Caco-2 (cell line): ENCODE measurements around the gene DDX27. TPM values are rescaled to one million over a fixed set of nuclear protein-coding genes. Genes with fewer than 3 reads are reported as not detected.

Source experiments
- BruUV-seq: library from RNA; stranded (reverse); fragments of 400-500 nt; replicated peaks from 2 replicates; lab custom pipeline; 2021; lab: Mats Ljungman, UMichigan
- CTCF ChIA-PET: fragments of 300-600 bp; sonication (Branson Sonifier 250); formaldehyde crosslinking; loops from one replicate; lab custom pipeline; 2022; ENCODE audit warnings: antibody characterized with exemption; lab: Charles Lee
- POLR2A ChIA-PET: fragments of 300-600 bp; sonication (Branson Sonifier 250); formaldehyde crosslinking; loops from one replicate; lab custom pipeline; 2022; ENCODE audit warnings: antibody characterized with exemption; lab: Charles Lee
- DNase-seq, 2 experiments: peaks; one replicate each; pipeline versions ENCODE4 v3.0.0 to v3.0.0-alpha.2; 2020 to 2022
- H3K27me3 ChIP-seq: replicated peaks from 2 replicates; pipeline ENCODE4 v1.6.0; 2011; ENCODE audit warnings: low read length; ENCODE audit not compliant: control insufficient read depth, insufficient read depth
- H3K36me3 ChIP-seq: 2 replicates; pipeline ENCODE4 v1.5.1; 2011; ENCODE audit warnings: low read length; ENCODE audit not compliant: control insufficient read depth, insufficient read depth
- H3K4me1 ChIP-seq: fragments of 250-450 bp; sonication (Bioruptor Pico); 2 replicates; pipeline ENCODE4 v1.5.1; 2020; ENCODE audit warnings: mild to moderate bottlenecking
- H3K4me3 ChIP-seq: 2 replicates; pipeline ENCODE4 v1.5.1; 2011; ENCODE audit warnings: low read depth, mild to moderate bottlenecking, control low read depth, low read length
- H3K9me3 ChIP-seq: fragments of 250-450 bp; sonication (Bioruptor Pico); 2 replicates; pipeline ENCODE4 v1.5.1; 2020; ENCODE audit warnings: mild to moderate bottlenecking, moderate library complexity
- H3K27ac Mint-ChIP-seq: one replicate; pipeline ENCODE4 v1.8.0; 2022; ENCODE audit warnings: mixed read lengths; ENCODE audit not compliant: unreplicated experiment
- H3K27me3 Mint-ChIP-seq: one replicate; pipeline ENCODE4 v1.8.0; 2022; ENCODE audit warnings: mixed read lengths; ENCODE audit not compliant: insufficient read depth, unreplicated experiment
- H3K36me3 Mint-ChIP-seq: one replicate; pipeline ENCODE4 v1.8.0; 2022; ENCODE audit warnings: mild to moderate bottlenecking, mixed read lengths; ENCODE audit not compliant: insufficient read depth, unreplicated experiment
- H3K4me1 Mint-ChIP-seq: one replicate; pipeline ENCODE4 v1.8.0; 2022; ENCODE audit warnings: low read depth, mixed read lengths; ENCODE audit not compliant: unreplicated experiment
- H3K4me3 Mint-ChIP-seq: one replicate; pipeline ENCODE4 v1.8.0; 2022; ENCODE audit warnings: mild to moderate bottlenecking, moderate library complexity, mixed read lengths; ENCODE audit not compliant: unreplicated experiment
- H3K9me3 Mint-ChIP-seq: one replicate; pipeline ENCODE4 v1.8.0; 2022; ENCODE audit warnings: mixed read lengths; ENCODE audit not compliant: unreplicated experiment
- intact Hi-C: fragments of 100-400 bp; cut with micrococcal nuclease; formaldehyde crosslinking; loops from one replicate; pipeline ENCODE4 v1.10.0; 2022; ENCODE audit not compliant: unreplicated experiment
- total RNA-seq: library from RNA; stranded (reverse); gene quantifications from 2 replicates; pipeline ENCODE4 v1.2.3, GENCODE V29; 2022
- TF ChIP-seq, protein P1 (sequence below), 2 experiments: fragments of 200-600 bp in 1 of 2; IDR thresholded peaks; 1 replicate in 1 of 2; 2 replicates in 1 of 2; pipeline versions ENCODE4 v1.5.1 to v1.8.0; 2011 to 2022; ENCODE audit warnings: antibody characterized with exemption in 1 of 2, control low read depth in 1 of 2, inconsistent platforms in 1 of 2, low read depth in 1 of 2, low read length in 1 of 2, mild to moderate bottlenecking in 1 of 2, moderate library complexity in 1 of 2; ENCODE audit not compliant: insufficient read depth in 1 of 2, severe bottlenecking in 1 of 2, unreplicated experiment in 1 of 2

Gene DDX27
- total RNA-seq, 1 experiment from 2014 or later = 148 TPM

DNA sequence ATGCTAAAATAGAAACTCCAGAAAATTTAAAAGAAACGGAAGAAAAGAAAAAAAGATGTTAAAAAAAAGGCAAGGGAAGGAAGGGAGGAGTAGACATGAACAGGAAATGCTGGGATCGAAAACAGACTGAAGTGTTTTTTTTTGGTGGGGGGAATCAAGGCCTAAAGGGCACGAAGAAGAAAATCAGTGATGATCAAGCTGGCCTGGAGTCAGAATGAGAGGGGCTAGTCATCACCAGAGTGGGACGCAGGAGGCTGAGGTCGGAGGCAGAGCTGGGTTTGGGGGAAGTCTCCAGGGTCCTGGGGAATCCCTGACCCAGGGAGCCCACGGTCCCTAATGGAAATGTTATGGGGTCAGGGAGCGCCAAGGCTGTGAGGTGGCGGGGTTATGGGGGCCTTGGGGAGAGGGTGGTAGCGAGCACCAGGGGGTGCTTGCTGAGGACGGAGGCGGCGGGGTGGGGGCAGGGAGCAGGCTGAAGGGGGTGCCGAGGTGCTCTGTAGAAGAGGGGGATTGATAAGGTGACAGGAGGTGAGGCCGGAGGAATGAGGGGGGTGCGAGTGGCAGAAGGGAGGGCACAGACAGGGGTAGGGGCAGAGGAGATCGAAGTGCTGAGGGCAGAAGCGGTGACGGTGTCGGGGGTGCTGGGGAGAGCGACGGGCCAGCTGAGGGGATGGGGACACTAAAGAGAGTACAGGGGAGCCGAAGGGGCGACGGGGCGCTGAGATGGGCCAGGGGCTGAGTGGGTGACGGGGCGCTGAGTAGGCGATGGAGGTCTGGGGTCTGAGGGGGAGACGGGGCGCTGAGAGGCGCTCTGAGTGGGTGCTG is 58.0 kb downstream of the DDX27 start:
- Mint-ChIP-seq H3K4me3 (peak overlapping the region; percentile 81), H3K27ac (peak overlapping the region; percentile 97), H3K4me1 (peaks cover 45% of the 10 kb centered on the region), H3K27me3 (peaks cover 9% of the 10 kb centered on the region), H3K9me3 (peaks cover 24% of the 10 kb centered on the region), H3K36me3 (peaks cover 94% of the 10 kb centered on the region)
- H3K27me3 ChIP-seq = no peaks in the 10 kb centered on the region
- intact Hi-C loops = loop anchor here (1.0 kb wide), 1 partner anchor 31 kb away; no protein-coding TSS in a partner anchor
- DNase-seq = peak; percentile 46
- H3K9me3 ChIP-seq = peaks cover 27% of the 10 kb centered on the region
- no TSS peak for BruUV-seq
- peaks cover 33% of the 10 kb centered on the region for H3K4me1 ChIP-seq
- TF ChIP-seq, protein P1, sequence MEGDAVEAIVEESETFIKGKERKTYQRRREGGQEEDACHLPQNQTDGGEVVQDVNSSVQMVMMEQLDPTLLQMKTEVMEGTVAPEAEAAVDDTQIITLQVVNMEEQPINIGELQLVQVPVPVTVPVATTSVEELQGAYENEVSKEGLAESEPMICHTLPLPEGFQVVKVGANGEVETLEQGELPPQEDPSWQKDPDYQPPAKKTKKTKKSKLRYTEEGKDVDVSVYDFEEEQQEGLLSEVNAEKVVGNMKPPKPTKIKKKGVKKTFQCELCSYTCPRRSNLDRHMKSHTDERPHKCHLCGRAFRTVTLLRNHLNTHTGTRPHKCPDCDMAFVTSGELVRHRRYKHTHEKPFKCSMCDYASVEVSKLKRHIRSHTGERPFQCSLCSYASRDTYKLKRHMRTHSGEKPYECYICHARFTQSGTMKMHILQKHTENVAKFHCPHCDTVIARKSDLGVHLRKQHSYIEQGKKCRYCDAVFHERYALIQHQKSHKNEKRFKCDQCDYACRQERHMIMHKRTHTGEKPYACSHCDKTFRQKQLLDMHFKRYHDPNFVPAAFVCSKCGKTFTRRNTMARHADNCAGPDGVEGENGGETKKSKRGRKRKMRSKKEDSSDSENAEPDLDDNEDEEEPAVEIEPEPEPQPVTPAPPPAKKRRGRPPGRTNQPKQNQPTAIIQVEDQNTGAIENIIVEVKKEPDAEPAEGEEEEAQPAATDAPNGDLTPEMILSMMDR (IDR thresholded peaks at IDR 0.05; ENCODE audit: insufficient read depth in 1 of 2, low read depth in 1 of 2, low read length in 1 of 2, severe bottlenecking in 1 of 2, unreplicated experiment in 1 of 2) = no peak
- H3K36me3 ChIP-seq = peaks cover 40% of the 10 kb centered on the region
- ChIA-PET CTCF (interaction anchor here (0.9 to 1.7 kb wide), 5 partner anchors 11 to 46 kb away, joined by 3 to 9 read pairs (median 4); no protein-coding TSS in a partner anchor), POLR2A (interaction anchor here (0.6 to 2.3 kb wide), 18 partner anchors 10 to 520 kb away, joined by 3 to 45 read pairs (median 4); partner anchors contain the start of genes CSE1L and DDX27)
- peak overlapping the region; percentile 76 for H3K4me3 ChIP-seq

DNA sequence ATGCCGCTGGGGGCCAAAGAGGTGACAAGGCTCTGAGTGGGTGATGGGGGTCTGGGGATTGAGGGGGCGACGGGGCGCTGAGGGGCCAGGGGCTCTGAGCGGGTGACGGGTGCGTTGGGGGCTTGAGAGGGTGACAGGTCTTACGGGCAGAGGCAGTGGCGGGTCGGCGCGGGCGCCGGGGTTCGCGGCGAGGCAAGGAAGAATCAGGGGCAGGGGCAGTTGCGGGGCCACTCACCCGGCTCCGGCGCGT is 58.5 kb downstream of the DDX27 start:
- Mint-ChIP-seq H3K4me3 (peak overlapping the region; percentile 81), H3K4me1 (peaks cover 51% of the 10 kb centered on the region), H3K27ac (peak overlapping the region; percentile 97), H3K9me3 (peaks cover 29% of the 10 kb centered on the region), H3K27me3 (peaks cover 9% of the 10 kb centered on the region), H3K36me3 (peaks cover 94% of the 10 kb centered on the region)
- TF ChIP-seq, protein P1 (IDR thresholded peaks at IDR 0.05; ENCODE audit: insufficient read depth in 1 of 2, low read depth in 1 of 2, low read length in 1 of 2, severe bottlenecking in 1 of 2, unreplicated experiment in 1 of 2) = no peak
- intact Hi-C loops = loop anchor here (1.0 to 2.0 kb wide), 4 partner anchors 10 to 59 kb away; partner anchors contain the start of gene DDX27
- H3K4me3 ChIP-seq = peak overlapping the region; percentile 76
- H3K36me3 ChIP-seq = peaks cover 46% of the 10 kb centered on the region
- DNase-seq = no peak
- ChIA-PET POLR2A (interaction anchor here (0.6 to 2.3 kb wide), 16 partner anchors 10 to 519 kb away, joined by 3 to 45 read pairs (median 4); partner anchors contain the start of genes CSE1L and DDX27), CTCF (interaction anchor here (1.0 kb wide), 2 partner anchors 43 to 46 kb away, joined by 3 to 4 read pairs; no protein-coding TSS in a partner anchor)
- H3K9me3 ChIP-seq = peaks cover 32% of the 10 kb centered on the region
- peaks cover 38% of the 10 kb centered on the region for H3K4me1 ChIP-seq
- no TSS peak for BruUV-seq
- no peaks in the 10 kb centered on the region for H3K27me3 ChIP-seq

DNA sequence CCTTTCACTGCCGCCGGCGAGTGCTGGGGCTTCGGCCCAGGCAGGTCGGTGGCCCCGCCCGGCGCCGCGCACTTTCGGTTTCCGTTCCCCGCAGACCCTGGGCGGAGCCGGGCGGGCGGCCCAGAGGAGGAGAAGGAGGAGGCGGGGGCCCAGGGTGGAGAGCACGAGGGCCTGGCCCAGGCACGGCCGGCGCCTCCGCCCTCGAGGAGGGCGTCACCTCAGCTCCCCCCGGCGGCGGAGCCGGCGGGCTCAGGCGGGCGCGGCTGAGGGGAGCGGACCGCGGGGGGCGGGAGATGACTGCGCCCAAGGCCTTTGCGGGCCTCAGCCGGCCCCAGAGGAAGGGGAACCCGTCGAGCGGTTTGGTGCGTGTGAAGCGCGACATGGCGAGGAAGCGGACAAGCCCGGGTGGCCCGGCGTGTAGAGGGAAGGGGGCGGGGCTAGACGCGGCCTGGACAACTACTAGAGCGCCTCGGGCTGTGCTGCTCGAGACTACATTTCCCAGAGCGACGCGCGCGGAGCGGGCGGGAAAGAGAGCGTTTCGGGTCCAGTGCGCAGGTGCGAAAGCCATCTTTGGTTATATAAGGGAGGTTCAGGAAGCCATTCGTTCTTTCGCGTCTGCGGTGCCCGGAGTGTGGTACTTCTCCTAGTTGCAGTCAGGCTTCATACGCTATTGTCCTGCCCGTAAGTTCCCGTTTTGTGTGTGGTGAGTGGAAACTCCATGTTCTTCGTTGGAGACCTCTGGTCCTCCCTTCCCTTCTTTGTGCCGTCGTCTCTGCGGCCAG is 59.0 kb downstream of the DDX27 start, which contains the start of gene ZNFX1:
Gene ZNFX1 (minus strand): TSS at position 22 of the 782 bp plus-strand sequence. CDS start 2,218 bp downstream, outside the sequence.
- peaks cover 44% of the 10 kb centered on the region for H3K4me1 ChIP-seq
- peak; percentile 100 for DNase-seq
- peaks cover 38% of the 10 kb centered on the region for H3K9me3 ChIP-seq
- ChIA-PET CTCF (interaction anchor here (0.6 to 1.0 kb wide), 3 partner anchors 42 to 328 kb away, joined by 3 to 12 read pairs (median 4); no protein-coding TSS in a partner anchor), POLR2A (interaction anchor here (0.6 to 2.3 kb wide), 18 partner anchors 9 to 638 kb away, joined by 3 to 45 read pairs (median 4); partner anchors contain the start of genes CSE1L and DDX27)
- TF ChIP-seq, protein P1 (IDR thresholded peaks at IDR 0.05; ENCODE audit: insufficient read depth in 1 of 2, low read depth in 1 of 2, low read length in 1 of 2, severe bottlenecking in 1 of 2, unreplicated experiment in 1 of 2) = no peak
- H3K9me3 Mint-ChIP-seq = peaks cover 35% of the 10 kb centered on the region
- no TSS peak for BruUV-seq
- H3K4me3 ChIP-seq = peak within 1 kb of the TSS; percentile 76
- H3K27me3 Mint-ChIP-seq = peaks cover 9% of the 10 kb centered on the region
- H3K36me3 Mint-ChIP-seq = peaks cover 97% of the 10 kb centered on the region
- H3K27me3 ChIP-seq = no peaks in the 10 kb centered on the region
- intact Hi-C loops = loop anchor here (1.0 to 2.0 kb wide), 3 partner anchors 9 to 59 kb away; partner anchors contain the start of gene DDX27
- H3K27ac Mint-ChIP-seq = peak within 1 kb of the TSS; percentile 97
- H3K4me1 Mint-ChIP-seq = peaks cover 56% of the 10 kb centered on the region
- peaks cover 51% of the 10 kb centered on the region for H3K36me3 ChIP-seq
- peak within 1 kb of the TSS; percentile 81 for H3K4me3 Mint-ChIP-seq
